OCI-LY1 (cell line): ENCODE results near the gene PNRC2.

Experiments
- EZH2 ChIP-seq: fragments of 200-600 bp; sonication (generic), shearing (Covaris generic); IDR thresholded peaks from 2 replicates; pipeline ENCODE4 v1.8.0; 2017; ENCODE audit warnings: borderline replicate concordance, mixed run types, mild to moderate bottlenecking, antibody characterized with exemption, low read length, moderate library complexity, mixed read lengths
- TF ChIP-seq, protein P1 (sequence below): fragments of 200-600 bp; sonication (generic), shearing (Covaris generic); IDR thresholded peaks from 2 replicates; pipeline ENCODE4 v1.5.1; 2017; ENCODE audit warnings: mild to moderate bottlenecking, antibody characterized with exemption, low read length, moderate library complexity, mixed read lengths

DNA sequence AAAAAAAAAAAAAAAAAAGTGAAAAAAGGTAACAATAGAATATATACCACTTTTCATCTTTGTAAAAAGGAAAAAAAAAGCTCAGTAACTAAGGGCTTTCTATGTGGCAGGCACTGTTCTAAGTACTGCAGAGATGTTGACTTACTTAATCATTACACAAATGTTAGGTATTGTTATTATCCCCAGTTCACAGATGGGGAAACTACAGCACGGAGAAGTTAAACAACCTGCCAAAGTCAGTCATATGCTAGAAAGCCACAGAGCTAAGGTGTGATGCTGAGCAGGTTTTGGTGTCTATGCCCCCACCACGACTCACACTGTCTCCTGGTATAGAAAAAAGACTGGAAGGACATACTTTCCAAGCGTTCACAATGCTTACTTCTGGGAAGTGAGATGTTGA, 6.6 kb upstream of the PNRC2 start:
- TF ChIP-seq EZH2 = no peak
- TF ChIP-seq, protein P1, sequence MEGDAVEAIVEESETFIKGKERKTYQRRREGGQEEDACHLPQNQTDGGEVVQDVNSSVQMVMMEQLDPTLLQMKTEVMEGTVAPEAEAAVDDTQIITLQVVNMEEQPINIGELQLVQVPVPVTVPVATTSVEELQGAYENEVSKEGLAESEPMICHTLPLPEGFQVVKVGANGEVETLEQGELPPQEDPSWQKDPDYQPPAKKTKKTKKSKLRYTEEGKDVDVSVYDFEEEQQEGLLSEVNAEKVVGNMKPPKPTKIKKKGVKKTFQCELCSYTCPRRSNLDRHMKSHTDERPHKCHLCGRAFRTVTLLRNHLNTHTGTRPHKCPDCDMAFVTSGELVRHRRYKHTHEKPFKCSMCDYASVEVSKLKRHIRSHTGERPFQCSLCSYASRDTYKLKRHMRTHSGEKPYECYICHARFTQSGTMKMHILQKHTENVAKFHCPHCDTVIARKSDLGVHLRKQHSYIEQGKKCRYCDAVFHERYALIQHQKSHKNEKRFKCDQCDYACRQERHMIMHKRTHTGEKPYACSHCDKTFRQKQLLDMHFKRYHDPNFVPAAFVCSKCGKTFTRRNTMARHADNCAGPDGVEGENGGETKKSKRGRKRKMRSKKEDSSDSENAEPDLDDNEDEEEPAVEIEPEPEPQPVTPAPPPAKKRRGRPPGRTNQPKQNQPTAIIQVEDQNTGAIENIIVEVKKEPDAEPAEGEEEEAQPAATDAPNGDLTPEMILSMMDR = no peak
